Ovary (tissue), 3 donors: ENCODE results near the gene RGS17.

ENCODE experiments used
- EP300 ChIP-seq: sonication (generic); formaldehyde crosslinking; IDR thresholded peaks from one replicate; pipeline ENCODE4 v1.6.1; 2017; ENCODE audit warnings: antibody characterized with exemption
- POLR2A ChIP-seq: fragments of 450-650 bp; IDR thresholded peaks from one replicate; pipeline ENCODE4 v1.6.1; 2017; ENCODE audit warnings: antibody characterized with exemption, mild to moderate bottlenecking, moderate library complexity
- TF ChIP-seq, protein P1 (sequence below), 3 donors: fragments of 450-650 bp in 2 of 3; fragments of 200-600 bp in 1 of 3; IDR thresholded peaks; one replicate each; pipeline versions ENCODE4 v1.5.1 to v1.8.0; 2016 to 2022; ENCODE audit warnings: antibody characterized with exemption in 3 of 3, mild to moderate bottlenecking in 1 of 3
- donor health status: DM: no; HTN: no; CAD: no.

DNA sequence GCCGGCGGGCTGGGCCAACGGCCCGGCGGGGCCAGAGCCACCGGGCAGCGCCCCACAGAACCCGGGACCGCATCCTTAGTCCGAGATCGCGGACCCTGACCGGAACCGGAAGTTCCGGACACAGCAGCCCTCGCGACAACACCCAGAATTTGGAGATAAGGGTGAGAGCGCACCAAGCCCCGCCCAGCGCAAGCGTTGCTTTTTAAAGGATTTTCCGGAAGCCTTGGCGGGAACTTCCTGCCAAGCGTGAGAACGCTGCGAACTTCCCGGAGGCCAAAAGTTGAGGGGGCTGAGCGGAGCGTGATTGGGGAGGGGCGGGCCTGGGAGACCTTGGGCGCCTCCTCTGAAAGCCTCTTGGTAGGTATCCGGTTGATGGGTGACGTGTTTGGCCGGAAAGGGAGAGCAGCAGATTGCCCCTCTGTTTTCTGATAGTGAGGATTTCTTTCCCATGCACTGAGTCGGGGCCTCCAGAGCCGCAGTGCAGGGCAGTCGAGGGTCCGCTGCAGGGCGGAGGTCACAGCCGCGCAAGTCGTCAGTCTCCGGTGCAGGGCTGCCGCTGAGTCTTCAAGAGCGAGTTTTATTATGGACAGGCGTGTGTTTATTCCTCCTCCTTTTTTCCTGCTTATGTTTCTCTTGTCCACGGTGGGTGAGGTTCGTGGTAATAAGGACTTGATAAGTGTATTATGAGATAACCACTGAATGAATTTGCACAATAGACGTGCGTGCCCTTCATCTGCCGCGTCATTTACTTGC is 128.3 kb downstream of the RGS17 start, which contains the start of gene MTRF1L:
- TF ChIP-seq POLR2A (peak; percentile 72), EP300 (peak; percentile 78)
- TF ChIP-seq, protein P1, sequence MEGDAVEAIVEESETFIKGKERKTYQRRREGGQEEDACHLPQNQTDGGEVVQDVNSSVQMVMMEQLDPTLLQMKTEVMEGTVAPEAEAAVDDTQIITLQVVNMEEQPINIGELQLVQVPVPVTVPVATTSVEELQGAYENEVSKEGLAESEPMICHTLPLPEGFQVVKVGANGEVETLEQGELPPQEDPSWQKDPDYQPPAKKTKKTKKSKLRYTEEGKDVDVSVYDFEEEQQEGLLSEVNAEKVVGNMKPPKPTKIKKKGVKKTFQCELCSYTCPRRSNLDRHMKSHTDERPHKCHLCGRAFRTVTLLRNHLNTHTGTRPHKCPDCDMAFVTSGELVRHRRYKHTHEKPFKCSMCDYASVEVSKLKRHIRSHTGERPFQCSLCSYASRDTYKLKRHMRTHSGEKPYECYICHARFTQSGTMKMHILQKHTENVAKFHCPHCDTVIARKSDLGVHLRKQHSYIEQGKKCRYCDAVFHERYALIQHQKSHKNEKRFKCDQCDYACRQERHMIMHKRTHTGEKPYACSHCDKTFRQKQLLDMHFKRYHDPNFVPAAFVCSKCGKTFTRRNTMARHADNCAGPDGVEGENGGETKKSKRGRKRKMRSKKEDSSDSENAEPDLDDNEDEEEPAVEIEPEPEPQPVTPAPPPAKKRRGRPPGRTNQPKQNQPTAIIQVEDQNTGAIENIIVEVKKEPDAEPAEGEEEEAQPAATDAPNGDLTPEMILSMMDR (IDR thresholded peaks at IDR 0.05): no peak
